Left lung (tissue), 10 donors: ENCODE results near the gene NENF. TPM values are rescaled to one million over a fixed set of nuclear protein-coding genes. Genes with fewer than 3 reads are reported as not detected.

Source experiments
- ATAC-seq: fragments of 200-7000 bp; cut with Tn5 transposase; one replicate; pipeline ENCODE4 v1.9.1; 2020; ENCODE audit warnings: moderate library complexity
- DNase-seq, 4 donors: peaks; one replicate each; pipeline ENCODE4 v3.0.0-alpha.2; 2013 to 2020
- H3K27ac ChIP-seq, 2 donors: fragments of 200-600 bp; sonication (generic) in 1 of 2; one replicate each; pipeline versions ENCODE4 v1.5.0 to v1.8.0; 2020 to 2021
- H3K27me3 ChIP-seq, 2 donors: fragments of 200-600 bp; sonication (generic) in 1 of 2; one replicate each; pipeline versions ENCODE4 v1.5.0 to v1.8.0; 2020 to 2021
- H3K36me3 ChIP-seq, 2 donors: fragments of 200-600 bp; sonication (generic) in 1 of 2; one replicate each; pipeline versions ENCODE4 v1.5.0 to v1.8.0; 2020 to 2021
- H3K4me1 ChIP-seq, 2 donors: fragments of 200-600 bp; one replicate each; pipeline ENCODE4 v1.8.0; 2021
- H3K4me3 ChIP-seq, 2 donors: fragments of 200-600 bp; sonication (generic) in 1 of 2; one replicate each; pipeline versions ENCODE4 v1.5.0 to v1.8.0; 2020 to 2021; ENCODE audit warnings: mild to moderate bottlenecking in 1 of 2
- H3K9me3 ChIP-seq, 2 donors: fragments of 200-600 bp; sonication (generic) in 1 of 2; one replicate each; pipeline versions ENCODE4 v1.5.0 to v1.8.0; 2020 to 2021
- CTCF ChIP-seq, 2 donors: fragments of 200-600 bp; sonication (generic) in 1 of 2; IDR thresholded peaks; one replicate each; pipeline versions ENCODE4 v1.5.0 to v1.8.0; 2021; ENCODE audit warnings: antibody characterized with exemption in 2 of 2
- intact Hi-C, 2 donors: fragments of 100-400 bp; cut with DNase I; formaldehyde crosslinking; loops; one replicate each; pipeline versions ENCODE4 v1.11.2 to v1.14.2; 2022
- polyA plus RNA-seq, 6 donors: library from polyadenylated mRNA; unstranded; fragments of 120-200 nt; gene quantifications; one replicate each; pipeline ENCODE4 v1.2.1, GENCODE V29; 2013; ENCODE audit not compliant: insufficient read length in 6 of 6
- total RNA-seq, 2 donors: library from RNA; stranded (reverse); fragmentation: NEBNext Ultra II Directional; extraction: Animal tissue kit (Norgen Biotek cat#: 25700); gene quantifications; one replicate each; pipeline ENCODE4 v1.2.1, GENCODE V29; 2021
- donor health status: DM: no; HTN: yes; CAD: no.
- donor health status: DM: no; HTN: no; CAD: no.

Gene NENF
- total and polyA plus RNA-seq, 8 donors = 43.2 to 54.4 (median 48.1) TPM

- DNase-seq (no peak), ATAC-seq (no peak)
- Histone ChIP-seq H3K4me3 (no peak overlapping the region), H3K27ac (no peak overlapping the region), H3K36me3 (peaks cover 0 to 15% of the 10 kb centered on the region in 2 donors), H3K4me1 (no peaks in the 10 kb centered on the region), H3K9me3 (no peaks in the 10 kb centered on the region), H3K27me3 (no peaks in the 10 kb centered on the region)
- TF ChIP-seq CTCF (IDR thresholded peaks at IDR 0.05) = no peak
- intact Hi-C loops = no loop called here
Measured at GRCh38 chr1:212447478-212447877, 14.8 kb downstream of the NENF start.

GRCh38 chr1:212450331-212450881 lies 17.7 kb downstream of the NENF start:
- no peak overlapping the region for H3K4me3 ChIP-seq
- DNase-seq (no peak), ATAC-seq (no peak)
- peaks cover 0 to under 1% of the 10 kb centered on the region in 2 donors for H3K4me1 ChIP-seq
- no peak for TF ChIP-seq CTCF (IDR thresholded peaks at IDR 0.05)
- no peaks in the 10 kb centered on the region for H3K27me3 ChIP-seq
- H3K9me3 ChIP-seq = no peaks in the 10 kb centered on the region
- H3K36me3 ChIP-seq = peaks cover 0 to 12% of the 10 kb centered on the region in 2 donors
- no peak overlapping the region for H3K27ac ChIP-seq
- intact Hi-C loops = loop anchor here in 1 of 2 donors (10.0 kb wide), 1 partner anchor 386 kb away; no protein-coding TSS in a partner anchor

GRCh38 chr1:212451416-212452322 lies 18.9 kb downstream of the NENF start:
- Histone ChIP-seq H3K27me3 (no peaks in the 10 kb centered on the region), H3K36me3 (no peaks in the 10 kb centered on the region), H3K27ac (no peak overlapping the region), H3K9me3 (no peaks in the 10 kb centered on the region), H3K4me3 (no peak overlapping the region), H3K4me1 (peaks cover 3 to 8% of the 10 kb centered on the region in 2 donors)
- no peak for ATAC-seq
- no peak for DNase-seq
- no peak for TF ChIP-seq CTCF (IDR thresholded peaks at IDR 0.05)
- intact Hi-C loops = loop anchor here in 1 of 2 donors (10.0 kb wide), 1 partner anchor 387 kb away; no protein-coding TSS in a partner anchor

GRCh38 chr1:212452323-212453155 lies 19.8 kb downstream of the NENF start:
- Histone ChIP-seq H3K27me3 (no peaks in the 10 kb centered on the region), H3K27ac (peak overlapping the region in 1 of 2 donors; percentile 5), H3K4me1 (peaks cover 3 to 8% of the 10 kb centered on the region in 2 donors), H3K9me3 (no peaks in the 10 kb centered on the region), H3K36me3 (no peaks in the 10 kb centered on the region), H3K4me3 (no peak overlapping the region)
- TF ChIP-seq CTCF (IDR thresholded peaks at IDR 0.05) = no peak
- intact Hi-C loops = loop anchor here in 1 of 2 donors (10.0 kb wide), 1 partner anchor 388 kb away; no protein-coding TSS in a partner anchor
- DNase-seq (peak in 3 of 4 donors; percentile 59 to 78 (median 67)), ATAC-seq (peak; percentile 49)
